Sigmoid colon (tissue), 4 donors: Measurements from ENCODE around the gene GALK1.

Experiments used
- POLR2A ChIP-seq, 2 donors: fragments of 450-650 bp; IDR thresholded peaks; one replicate each; pipeline ENCODE4 v1.6.1; 2016; ENCODE audit warnings: antibody characterized with exemption in 2 of 2, mild to moderate bottlenecking in 2 of 2, moderate library complexity in 2 of 2
- POLR2AphosphoS5 ChIP-seq, 4 donors: sonication (generic); formaldehyde crosslinking; IDR thresholded peaks; one replicate each; pipeline ENCODE4 v1.6.1; 2017; ENCODE audit warnings: antibody characterized with exemption in 4 of 4
- TF ChIP-seq, protein P1 (sequence below), 4 experiments: fragments of 450-650 bp in 3 of 4; fragments of 200-600 bp in 1 of 4; IDR thresholded peaks; one replicate each; pipeline ENCODE4 v1.5.1; 2016 to 2019; ENCODE audit warnings: antibody characterized with exemption in 4 of 4, mild to moderate bottlenecking in 3 of 4, moderate library complexity in 2 of 4

DNA sequence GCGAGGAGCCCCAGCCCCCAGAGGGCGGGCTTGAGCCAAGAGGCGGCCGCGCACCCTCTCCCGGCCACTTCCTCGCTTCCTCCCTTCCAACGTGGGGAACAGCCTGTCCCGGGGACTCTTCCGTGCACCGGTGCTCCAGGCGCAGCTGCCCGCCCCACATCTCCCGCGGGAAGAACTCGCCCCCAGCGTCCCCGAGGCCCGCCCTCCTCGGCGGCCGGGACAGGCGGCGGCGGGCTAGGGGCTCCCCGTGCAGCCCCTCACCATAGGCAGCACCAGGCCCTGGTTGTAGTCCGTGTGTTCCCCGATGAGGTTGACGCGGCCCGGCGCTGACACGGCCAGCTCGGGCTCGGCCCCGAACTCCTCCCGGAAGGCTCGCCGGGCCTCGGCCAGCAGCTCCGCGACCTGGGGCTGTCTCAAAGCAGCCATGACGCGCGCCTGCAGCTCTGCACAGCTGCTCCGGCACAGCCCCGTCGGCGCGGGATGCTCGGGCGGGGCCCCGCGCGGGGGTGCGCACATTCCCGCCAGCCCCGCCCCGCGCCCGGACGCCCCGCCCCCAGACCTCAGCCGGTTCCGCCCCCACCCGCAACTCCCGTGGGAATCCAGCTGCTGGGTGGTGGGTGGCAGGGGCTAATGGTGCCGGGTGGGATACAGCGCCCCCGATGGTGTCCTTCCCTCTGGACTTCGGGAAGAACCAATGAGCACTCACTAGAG is at the start of gene GALK1:
- TF ChIP-seq, protein P1, sequence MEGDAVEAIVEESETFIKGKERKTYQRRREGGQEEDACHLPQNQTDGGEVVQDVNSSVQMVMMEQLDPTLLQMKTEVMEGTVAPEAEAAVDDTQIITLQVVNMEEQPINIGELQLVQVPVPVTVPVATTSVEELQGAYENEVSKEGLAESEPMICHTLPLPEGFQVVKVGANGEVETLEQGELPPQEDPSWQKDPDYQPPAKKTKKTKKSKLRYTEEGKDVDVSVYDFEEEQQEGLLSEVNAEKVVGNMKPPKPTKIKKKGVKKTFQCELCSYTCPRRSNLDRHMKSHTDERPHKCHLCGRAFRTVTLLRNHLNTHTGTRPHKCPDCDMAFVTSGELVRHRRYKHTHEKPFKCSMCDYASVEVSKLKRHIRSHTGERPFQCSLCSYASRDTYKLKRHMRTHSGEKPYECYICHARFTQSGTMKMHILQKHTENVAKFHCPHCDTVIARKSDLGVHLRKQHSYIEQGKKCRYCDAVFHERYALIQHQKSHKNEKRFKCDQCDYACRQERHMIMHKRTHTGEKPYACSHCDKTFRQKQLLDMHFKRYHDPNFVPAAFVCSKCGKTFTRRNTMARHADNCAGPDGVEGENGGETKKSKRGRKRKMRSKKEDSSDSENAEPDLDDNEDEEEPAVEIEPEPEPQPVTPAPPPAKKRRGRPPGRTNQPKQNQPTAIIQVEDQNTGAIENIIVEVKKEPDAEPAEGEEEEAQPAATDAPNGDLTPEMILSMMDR (IDR thresholded peaks at IDR 0.05) = peak in 3 of 4 experiments; percentile 32 to 50 (median 36)
- TF ChIP-seq POLR2AphosphoS5 (IDR thresholded peaks at IDR 0.05) (peak; percentile 48 to 87 (median 82)), POLR2A (IDR thresholded peaks at IDR 0.05) (peak; percentile 22 to 57)
